ENCODE results near the gene B4GALNT3. TPM values are rescaled to one million over a fixed set of nuclear protein-coding genes. Genes with fewer than 3 reads are reported as not detected.

The B4GALNT3 gene
- total RNA-seq, 2 experiments from 2014 or later: 2.2 to 3.3 TPM

- Mint-ChIP-seq H3K4me3 (no peak overlapping the region), H3K36me3 (ENCODE audit: low read depth) (no peaks in the 10 kb centered on the region), H3K9me3 (ENCODE audit: low read depth) (no peaks in the 10 kb centered on the region), H3K27ac (no peak overlapping the region), H3K27me3 (no peaks in the 10 kb centered on the region), H3K4me1 (no peaks in the 10 kb centered on the region)
- ChIA-PET CTCF (interaction anchor here (0.5 kb wide), 1 partner anchor 13 kb away, joined by 3 read pairs; no protein-coding TSS in a partner anchor), POLR2A (no interaction called here)
- intact Hi-C loops (cut with DNase I, micrococcal nuclease): no loop called here
- DNase-seq (no peak), ATAC-seq (no peak)
These were observed 9.1 kb downstream of the B4GALNT3 start for GRCh38 chr12:468671-469389.

DNA sequence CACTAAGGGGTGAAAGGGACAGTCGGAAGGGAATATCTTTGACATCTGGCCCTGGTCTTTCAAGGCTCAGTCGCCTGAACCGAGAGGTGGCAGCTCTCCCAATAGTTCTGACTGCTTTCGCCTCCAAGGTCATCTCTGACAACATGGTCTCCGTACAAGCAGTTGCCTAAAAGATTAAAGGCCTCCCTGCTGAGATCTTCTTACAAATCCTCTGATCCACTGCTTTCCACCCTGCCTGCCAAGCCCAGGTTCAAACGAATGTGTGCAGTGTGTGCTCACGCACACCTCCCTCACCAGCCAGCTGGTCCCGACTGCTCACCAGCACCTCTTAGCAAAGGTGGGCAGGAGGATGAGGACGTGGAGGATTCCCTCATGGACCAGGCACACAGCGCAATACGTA is 10.4 kb downstream of the B4GALNT3 start:
- DNase-seq (no peak), ATAC-seq (no peak)
- no peaks in the 10 kb centered on the region for H3K36me3 Mint-ChIP-seq (ENCODE audit: low read depth)
- H3K4me1 Mint-ChIP-seq: no peaks in the 10 kb centered on the region
- H3K9me3 Mint-ChIP-seq (ENCODE audit: low read depth): no peaks in the 10 kb centered on the region
- ChIA-PET POLR2A (no interaction called here), CTCF (interaction anchor here (0.7 to 1.0 kb wide), 3 partner anchors 8 to 77 kb away, joined by 3 to 6 read pairs (median 3); no protein-coding TSS in a partner anchor)
- H3K4me3 Mint-ChIP-seq: no peak overlapping the region
- H3K27ac Mint-ChIP-seq: no peak overlapping the region
- peaks cover 2% of the 10 kb centered on the region for H3K27me3 Mint-ChIP-seq
- intact Hi-C loops (cut with DNase I, micrococcal nuclease): no loop called here

GRCh38 chr12:473198-473597 is 13.5 kb downstream of the B4GALNT3 start:
- DNase-seq (no peak), ATAC-seq (no peak)
- Mint-ChIP-seq H3K9me3 (ENCODE audit: low read depth) (no peaks in the 10 kb centered on the region), H3K4me1 (no peaks in the 10 kb centered on the region), H3K27me3 (peaks cover 4% of the 10 kb centered on the region), H3K36me3 (ENCODE audit: low read depth) (no peaks in the 10 kb centered on the region), H3K4me3 (no peak overlapping the region), H3K27ac (no peak overlapping the region)
- POLR2A ChIA-PET: no interaction called here
- CTCF ChIA-PET: interaction anchor here (0.7 to 1.9 kb wide), 2 partner anchors 19 to 24 kb away, joined by 5 read pairs; no protein-coding TSS in a partner anchor
- intact Hi-C loops (cut with DNase I, micrococcal nuclease): no loop called here

DNA sequence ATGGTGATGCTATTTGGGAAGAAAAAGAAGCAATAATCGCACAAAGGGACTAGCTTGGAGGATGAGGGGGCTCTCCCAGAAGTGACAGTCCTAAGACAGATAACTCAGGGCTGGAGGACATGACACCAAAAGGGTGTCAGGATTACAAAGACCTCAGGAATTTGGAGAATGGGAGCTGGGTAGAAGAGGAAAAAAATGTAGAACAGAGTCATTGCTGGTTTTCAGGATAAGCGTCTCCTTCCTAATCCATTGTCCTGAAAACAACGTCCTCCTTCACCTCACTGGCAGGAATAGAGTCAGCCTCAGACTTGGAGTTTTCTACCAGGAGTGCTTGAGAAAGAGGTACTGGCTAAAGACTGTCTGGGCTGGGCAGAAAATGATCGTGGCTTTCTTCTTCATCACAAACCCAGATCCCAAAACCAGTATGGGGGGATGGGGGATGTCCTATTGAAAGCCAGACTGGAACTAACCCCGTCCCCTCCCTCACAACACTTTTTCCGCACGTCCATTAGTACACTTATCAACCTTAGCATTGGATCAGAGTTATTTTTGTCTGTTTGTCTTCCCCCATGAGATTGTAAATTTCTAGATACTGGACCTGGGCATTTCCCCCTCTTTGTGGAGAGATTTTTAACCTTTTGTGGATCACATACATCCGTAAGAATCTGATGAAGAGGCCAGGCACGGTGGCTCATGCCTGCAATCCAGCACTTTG is 14.3 kb downstream of the B4GALNT3 start:
- Mint-ChIP-seq H3K9me3 (ENCODE audit: low read depth) (no peaks in the 10 kb centered on the region), H3K4me1 (no peaks in the 10 kb centered on the region), H3K36me3 (ENCODE audit: low read depth) (no peaks in the 10 kb centered on the region), H3K4me3 (no peak overlapping the region), H3K27ac (no peak overlapping the region), H3K27me3 (peaks cover 4% of the 10 kb centered on the region)
- intact Hi-C loops (cut with DNase I, micrococcal nuclease): no loop called here
- POLR2A ChIA-PET: no interaction called here
- CTCF ChIA-PET: interaction anchor here (1.9 kb wide), 1 partner anchor 20 kb away, joined by 5 read pairs; no protein-coding TSS in a partner anchor
- DNase-seq (no peak), ATAC-seq (no peak)

GRCh38 chr12:475286-475685 is 15.5 kb downstream of the B4GALNT3 start:
- no peak for DNase-seq
- H3K4me3 Mint-ChIP-seq: no peak overlapping the region
- intact Hi-C loops (cut with DNase I, micrococcal nuclease): no loop called here
- H3K4me1 Mint-ChIP-seq: no peaks in the 10 kb centered on the region
- ChIA-PET CTCF (interaction anchor here (0.8 to 1.5 kb wide), 2 partner anchors 14 to 26 kb away, joined by 3 to 4 read pairs; no protein-coding TSS in a partner anchor), POLR2A (no interaction called here)
- H3K36me3 Mint-ChIP-seq (ENCODE audit: low read depth): no peaks in the 10 kb centered on the region
- peaks cover 4% of the 10 kb centered on the region for H3K27me3 Mint-ChIP-seq
- H3K9me3 Mint-ChIP-seq (ENCODE audit: low read depth): no peaks in the 10 kb centered on the region
- no peak overlapping the region for H3K27ac Mint-ChIP-seq
- ATAC-seq: no peak

DNA sequence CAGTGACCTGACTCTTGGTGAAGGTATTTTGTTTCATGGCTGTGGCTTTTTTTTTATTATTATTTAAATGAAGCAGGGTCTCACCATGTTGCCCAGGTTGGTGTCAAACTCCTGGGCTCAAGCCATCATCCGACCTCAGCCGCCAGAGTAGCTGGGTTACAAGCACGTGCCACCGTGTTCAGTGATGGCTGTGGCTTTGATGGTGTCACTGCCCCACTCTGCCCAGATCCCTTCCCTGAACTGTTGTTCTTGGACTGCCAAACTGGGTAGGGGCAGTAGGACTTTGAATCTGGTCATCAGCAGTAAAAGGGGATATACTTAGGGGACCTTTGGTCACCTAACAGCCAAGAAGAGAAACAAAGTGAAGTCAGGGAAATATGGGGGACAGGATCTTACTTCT is 19.4 kb downstream of the B4GALNT3 start:
- H3K9me3 Mint-ChIP-seq (ENCODE audit: low read depth): no peaks in the 10 kb centered on the region
- CTCF ChIA-PET: interaction anchor here (1.0 kb wide), 1 partner anchor 58 kb away, joined by 3 read pairs; no protein-coding TSS in a partner anchor

DNA sequence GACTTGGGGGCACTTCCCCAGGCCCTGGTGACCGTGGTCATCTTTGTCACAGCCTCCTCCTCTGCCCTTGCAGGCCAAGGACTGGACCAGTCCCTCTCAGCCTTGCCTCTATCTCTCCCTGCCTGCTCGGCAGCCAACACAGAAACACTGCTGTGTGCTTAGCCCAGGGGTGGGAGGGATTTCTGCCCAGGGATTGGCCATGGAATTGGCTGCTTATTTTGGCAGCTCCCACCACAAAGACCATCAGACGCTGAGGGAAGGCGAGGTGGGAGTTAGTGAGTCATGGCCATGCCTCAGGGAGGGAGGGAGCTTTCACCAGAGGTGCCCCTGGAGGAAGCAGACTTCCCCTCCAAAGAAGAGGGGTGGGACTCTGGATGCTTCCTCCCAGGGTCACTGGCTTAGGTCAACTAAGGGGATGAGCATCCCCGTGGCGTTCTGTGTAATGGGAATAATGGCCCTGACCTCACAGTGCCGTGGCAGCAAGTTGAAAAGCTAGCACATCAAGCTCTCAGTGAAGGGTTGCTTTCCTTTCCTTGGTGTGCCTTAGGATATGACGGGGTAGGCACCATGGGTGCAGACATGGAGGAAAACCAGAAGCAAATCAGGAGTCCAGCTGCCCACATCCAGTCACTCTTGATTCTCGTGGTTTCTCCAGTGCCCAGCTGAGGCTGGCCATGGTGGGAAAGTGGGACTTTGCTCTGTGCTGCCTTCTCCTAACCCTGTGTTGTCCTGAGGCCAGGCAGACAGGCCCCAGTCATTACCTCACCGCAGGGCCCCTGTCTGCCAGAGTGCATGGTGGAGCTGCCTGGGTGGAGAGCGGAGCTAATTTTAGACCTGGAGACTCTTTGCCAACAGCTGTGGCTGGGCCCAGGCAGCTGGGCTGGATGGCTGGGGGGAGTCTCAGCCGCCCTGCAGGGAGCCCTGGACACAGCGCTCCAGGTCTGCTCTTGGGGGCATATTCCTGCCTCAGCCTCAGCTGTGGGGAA is 21.4 kb downstream of the B4GALNT3 start:
- no peak overlapping the region for H3K27ac Mint-ChIP-seq
- CTCF ChIA-PET: interaction anchor here (0.5 to 0.6 kb wide), 2 partner anchors 10 to 63 kb away, joined by 3 read pairs; no protein-coding TSS in a partner anchor
- intact Hi-C loops (cut with DNase I, micrococcal nuclease): no loop called here
- peaks cover 5% of the 10 kb centered on the region for H3K27me3 Mint-ChIP-seq
- no peak overlapping the region for H3K4me3 Mint-ChIP-seq
- no peaks in the 10 kb centered on the region for H3K9me3 Mint-ChIP-seq (ENCODE audit: low read depth)
- ATAC-seq: no peak
- POLR2A ChIA-PET: interaction anchor here (0.6 kb wide), 1 partner anchor 19 kb away, joined by 3 read pairs; no protein-coding TSS in a partner anchor
- H3K4me1 Mint-ChIP-seq: no peaks in the 10 kb centered on the region
- H3K36me3 Mint-ChIP-seq (ENCODE audit: low read depth): no peaks in the 10 kb centered on the region
- no peak for DNase-seq

More for the DNA sequence above, 19.4 kb downstream of the B4GALNT3 start:
- Mint-ChIP-seq H3K36me3 (ENCODE audit: low read depth) (no peaks in the 10 kb centered on the region), H3K4me1 (no peaks in the 10 kb centered on the region), H3K27ac (no peak overlapping the region), H3K4me3 (no peak overlapping the region), H3K27me3 (peaks cover 9% of the 10 kb centered on the region)
- intact Hi-C loops (cut with DNase I, micrococcal nuclease): no loop called here
- POLR2A ChIA-PET: no interaction called here
- DNase-seq (no peak), ATAC-seq (no peak)

DNA sequence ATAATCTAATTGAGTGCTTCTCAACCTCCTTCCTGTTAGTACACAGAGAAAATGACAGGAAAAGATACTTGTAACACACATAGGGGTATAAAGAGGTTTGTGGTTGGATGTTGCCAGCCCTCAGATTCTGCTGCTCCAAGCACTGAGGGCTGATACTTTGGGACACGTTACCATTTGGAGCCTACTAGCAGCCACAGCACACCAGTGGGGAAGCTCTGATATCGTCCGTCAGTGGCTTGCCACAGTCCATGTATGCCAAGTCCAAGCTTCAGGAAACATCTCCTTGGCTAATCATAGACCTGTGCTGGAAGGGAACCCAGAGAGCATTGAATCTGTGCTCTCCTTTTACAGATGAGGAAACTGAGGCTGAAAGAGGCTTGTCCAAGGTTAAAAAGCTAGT is 22.3 kb downstream of the B4GALNT3 start:
- no peak for ATAC-seq
- H3K4me1 Mint-ChIP-seq: peaks cover under 1% of the 10 kb centered on the region
- no peak for DNase-seq
- H3K36me3 Mint-ChIP-seq (ENCODE audit: low read depth): no peaks in the 10 kb centered on the region
- H3K27ac Mint-ChIP-seq: no peak overlapping the region
- intact Hi-C loops (cut with DNase I, micrococcal nuclease): no loop called here
- ChIA-PET POLR2A (no interaction called here), CTCF (interaction anchor here (0.7 kb wide), 1 partner anchor 27 kb away, joined by 4 read pairs; no protein-coding TSS in a partner anchor)
- no peak overlapping the region for H3K4me3 Mint-ChIP-seq
- H3K27me3 Mint-ChIP-seq: peaks cover 5% of the 10 kb centered on the region
- H3K9me3 Mint-ChIP-seq (ENCODE audit: low read depth): peaks cover 4% of the 10 kb centered on the region

- Mint-ChIP-seq H3K4me3 (no peak overlapping the region), H3K36me3 (ENCODE audit: low read depth) (no peaks in the 10 kb centered on the region), H3K9me3 (ENCODE audit: low read depth) (peaks cover 9% of the 10 kb centered on the region), H3K27ac (no peak overlapping the region), H3K4me1 (peaks cover 7% of the 10 kb centered on the region), H3K27me3 (peaks cover 5% of the 10 kb centered on the region)
- ATAC-seq: no peak
- intact Hi-C loops (cut with DNase I, micrococcal nuclease): no loop called here
- POLR2A ChIA-PET: no interaction called here
- DNase-seq: no peak
- CTCF ChIA-PET: interaction anchor here (1.4 to 3.8 kb wide), 2 partner anchors 30 to 35 kb away, joined by 4 to 14 read pairs; no protein-coding TSS in a partner anchor
These were observed 24.4 kb downstream of the B4GALNT3 start for GRCh38 chr12:484096-484495.

DNA sequence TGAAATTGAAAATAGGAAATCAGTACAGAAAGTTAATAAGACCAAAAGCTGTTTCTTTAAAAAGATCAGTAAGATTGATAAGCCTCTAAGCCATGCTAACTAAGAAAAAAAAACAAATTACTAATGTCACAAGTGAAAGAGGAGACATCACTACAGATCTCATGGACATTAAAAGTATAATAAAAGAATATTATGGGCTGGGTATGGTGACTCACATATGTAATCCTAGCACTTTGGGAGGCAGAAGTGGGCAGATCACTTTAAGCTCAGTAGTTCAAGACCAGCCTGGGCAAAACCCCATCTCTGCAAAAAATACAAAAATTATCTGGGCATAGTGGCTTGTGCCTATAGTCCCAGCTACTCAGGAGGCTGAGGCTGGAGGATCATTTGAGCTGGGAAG is 30.5 kb downstream of the B4GALNT3 start:
- H3K4me3 Mint-ChIP-seq: no peak overlapping the region
- peaks cover 4% of the 10 kb centered on the region for H3K36me3 Mint-ChIP-seq (ENCODE audit: low read depth)
- no peak for ATAC-seq
- H3K4me1 Mint-ChIP-seq: peaks cover 7% of the 10 kb centered on the region
- intact Hi-C loops (cut with DNase I, micrococcal nuclease): no loop called here
- no peaks in the 10 kb centered on the region for H3K27me3 Mint-ChIP-seq
- H3K27ac Mint-ChIP-seq: no peak overlapping the region
- ChIA-PET POLR2A (no interaction called here), CTCF (no interaction called here)
- no peak for DNase-seq
- H3K9me3 Mint-ChIP-seq (ENCODE audit: low read depth): peaks cover 18% of the 10 kb centered on the region

DNA sequence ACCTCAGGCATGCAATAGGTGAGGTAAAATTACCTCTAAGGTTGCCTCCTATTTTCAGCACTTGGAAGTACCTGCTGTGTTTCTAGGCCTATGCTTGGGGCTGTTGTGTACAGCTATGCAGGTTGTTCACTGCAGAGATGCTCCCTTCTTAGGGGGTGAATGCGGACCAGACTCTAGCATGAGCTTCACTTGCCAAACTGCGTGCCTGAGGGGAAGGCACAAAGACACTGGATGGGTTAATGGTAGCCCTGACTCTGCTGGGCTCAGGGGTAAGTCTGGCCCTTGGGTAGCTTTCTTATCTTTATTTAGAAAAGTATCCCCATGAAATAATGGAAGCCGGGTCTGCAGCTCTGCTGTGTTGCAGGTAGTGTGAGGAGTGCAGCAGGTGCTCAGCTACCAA is 35.7 kb downstream of the B4GALNT3 start:
- H3K4me1 Mint-ChIP-seq: peaks cover 5% of the 10 kb centered on the region
- ChIA-PET POLR2A (no interaction called here), CTCF (interaction anchor here (1.3 to 1.7 kb wide), 3 partner anchors 9 to 46 kb away, joined by 3 to 5 read pairs (median 4); no protein-coding TSS in a partner anchor)
- no peak overlapping the region for H3K27ac Mint-ChIP-seq
- H3K36me3 Mint-ChIP-seq (ENCODE audit: low read depth): no peaks in the 10 kb centered on the region
- no peak overlapping the region for H3K4me3 Mint-ChIP-seq
- no peak for ATAC-seq
- no peaks in the 10 kb centered on the region for H3K9me3 Mint-ChIP-seq (ENCODE audit: low read depth)
- no peaks in the 10 kb centered on the region for H3K27me3 Mint-ChIP-seq
- intact Hi-C loops (cut with DNase I, micrococcal nuclease): no loop called here
- no peak for DNase-seq

Measured in activated CD4-positive, alpha-beta T cell treated with anti-CD3 and anti-CD28 coated beads for 36 hours (primary cell).